ENCODE data around the gene NADSYN1. TPM values are rescaled to one million over a fixed set of nuclear protein-coding genes. Genes with fewer than 3 reads are reported as not detected.

NADSYN1 gene
- total RNA-seq, 1 experiment from 2014 or later, result 91.3 TPM

- Histone ChIP-seq H3K36me3 (ENCODE audit: control insufficient read depth, insufficient read depth, low read length) (peaks cover 21% of the 10 kb centered on the region), H3K4me1 (0 out of 2 replicates have a peak, but pooled peaks cover 6% of the 10 kb centered on the region), H3K9me3 (0 out of 2 replicates have a peak, but pooled peaks cover 6% of the 10 kb centered on the region), H3K4me3 (ENCODE audit: low read depth, low read length) (no peak overlapping the region), H3K27me3 (replicated peaks; ENCODE audit: control insufficient read depth, insufficient read depth, low read length) (no peaks in the 10 kb centered on the region)
- Mint-ChIP-seq H3K4me3 (ENCODE audit: unreplicated experiment) (no peak overlapping the region), H3K27ac (ENCODE audit: unreplicated experiment) (no peak overlapping the region), H3K36me3 (ENCODE audit: insufficient read depth, unreplicated experiment) (peaks cover 75% of the 10 kb centered on the region), H3K9me3 (ENCODE audit: unreplicated experiment) (peaks cover 10% of the 10 kb centered on the region), H3K4me1 (ENCODE audit: low read depth, unreplicated experiment) (no peaks in the 10 kb centered on the region), H3K27me3 (ENCODE audit: insufficient read depth, unreplicated experiment) (no peaks in the 10 kb centered on the region)
- DNase-seq, result no peak
- intact Hi-C loops (cut with micrococcal nuclease; ENCODE audit: unreplicated experiment), result no loop called here
- TF ChIP-seq, protein P1, sequence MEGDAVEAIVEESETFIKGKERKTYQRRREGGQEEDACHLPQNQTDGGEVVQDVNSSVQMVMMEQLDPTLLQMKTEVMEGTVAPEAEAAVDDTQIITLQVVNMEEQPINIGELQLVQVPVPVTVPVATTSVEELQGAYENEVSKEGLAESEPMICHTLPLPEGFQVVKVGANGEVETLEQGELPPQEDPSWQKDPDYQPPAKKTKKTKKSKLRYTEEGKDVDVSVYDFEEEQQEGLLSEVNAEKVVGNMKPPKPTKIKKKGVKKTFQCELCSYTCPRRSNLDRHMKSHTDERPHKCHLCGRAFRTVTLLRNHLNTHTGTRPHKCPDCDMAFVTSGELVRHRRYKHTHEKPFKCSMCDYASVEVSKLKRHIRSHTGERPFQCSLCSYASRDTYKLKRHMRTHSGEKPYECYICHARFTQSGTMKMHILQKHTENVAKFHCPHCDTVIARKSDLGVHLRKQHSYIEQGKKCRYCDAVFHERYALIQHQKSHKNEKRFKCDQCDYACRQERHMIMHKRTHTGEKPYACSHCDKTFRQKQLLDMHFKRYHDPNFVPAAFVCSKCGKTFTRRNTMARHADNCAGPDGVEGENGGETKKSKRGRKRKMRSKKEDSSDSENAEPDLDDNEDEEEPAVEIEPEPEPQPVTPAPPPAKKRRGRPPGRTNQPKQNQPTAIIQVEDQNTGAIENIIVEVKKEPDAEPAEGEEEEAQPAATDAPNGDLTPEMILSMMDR (IDR thresholded peaks at IDR 0.05; ENCODE audit: insufficient read depth in 1 of 2, low read depth in 1 of 2, low read length in 1 of 2, severe bottlenecking in 1 of 2, unreplicated experiment in 1 of 2), result no peak
- BruUV-seq (replicated peaks), result no TSS peak
- CTCF ChIA-PET, result no interaction called here
- POLR2A ChIA-PET, result no interaction called here
Observed at GRCh38 chr11:71462726-71463125, 9.7 kb downstream of the NADSYN1 start.

DNA sequence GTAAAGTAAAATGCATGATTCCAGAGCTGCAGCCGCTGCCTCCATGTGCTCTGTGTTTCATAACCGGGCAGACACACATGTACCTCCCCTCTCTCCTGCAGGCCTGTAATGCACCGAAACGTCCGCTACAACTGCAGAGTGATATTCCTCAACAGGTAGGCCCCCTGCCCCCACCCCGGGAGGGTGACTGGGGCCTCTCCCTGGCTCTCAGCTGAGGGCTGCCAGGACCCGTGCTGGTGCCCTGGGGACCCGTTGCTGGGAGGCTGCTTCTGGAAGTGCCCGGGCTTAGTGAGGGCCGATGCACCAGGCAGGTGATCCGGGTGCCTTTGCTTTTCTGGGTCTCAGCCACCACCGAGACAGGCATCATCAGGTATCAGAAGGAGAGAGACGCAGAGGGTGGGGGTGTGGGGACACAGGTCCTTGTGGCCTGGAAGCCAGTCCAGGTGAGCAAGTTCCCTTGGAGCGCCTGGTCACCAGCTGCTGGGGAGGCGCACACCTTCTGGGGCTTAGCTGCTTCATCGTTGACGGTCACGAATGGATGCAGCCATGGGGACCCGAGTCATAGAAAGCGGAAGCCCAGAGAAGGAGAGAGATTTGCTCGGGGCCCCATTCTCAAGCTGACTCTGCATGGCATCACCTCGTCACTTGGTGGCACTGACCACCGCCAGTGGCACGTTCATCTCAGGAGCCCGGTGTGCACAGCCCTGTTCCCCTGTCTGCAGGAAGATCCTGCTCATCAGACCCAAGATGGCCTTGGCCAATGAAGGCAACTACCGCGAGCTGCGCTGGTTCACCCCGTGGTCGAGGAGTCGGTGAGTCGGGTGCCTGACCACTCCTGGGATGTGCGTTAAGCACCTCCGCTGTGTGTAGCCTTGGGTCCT is 10.6 kb downstream of the NADSYN1 start:
- CTCF ChIA-PET, result interaction anchor here (0.6 kb wide), 1 partner anchor 11 kb away, joined by 4 read pairs; the partner anchor contains the start of gene NADSYN1
- TF ChIP-seq, protein P1 (IDR thresholded peaks at IDR 0.05; ENCODE audit: insufficient read depth in 1 of 2, low read depth in 1 of 2, low read length in 1 of 2, severe bottlenecking in 1 of 2, unreplicated experiment in 1 of 2), result no peak
- Mint-ChIP-seq H3K27ac (ENCODE audit: unreplicated experiment) (no peak overlapping the region), H3K4me1 (ENCODE audit: low read depth, unreplicated experiment) (peaks cover 6% of the 10 kb centered on the region), H3K9me3 (ENCODE audit: unreplicated experiment) (peaks cover 18% of the 10 kb centered on the region), H3K27me3 (ENCODE audit: insufficient read depth, unreplicated experiment) (no peaks in the 10 kb centered on the region), H3K36me3 (ENCODE audit: insufficient read depth, unreplicated experiment) (peaks cover 75% of the 10 kb centered on the region), H3K4me3 (ENCODE audit: unreplicated experiment) (no peak overlapping the region)
- BruUV-seq (replicated peaks), result no TSS peak
- POLR2A ChIA-PET, result no interaction called here
- H3K9me3 ChIP-seq, result peaks cover 13% of the 10 kb centered on the region
- H3K4me3 ChIP-seq (ENCODE audit: low read depth, low read length), result no peak overlapping the region
- H3K36me3 ChIP-seq (ENCODE audit: control insufficient read depth, insufficient read depth, low read length), result peaks cover 19% of the 10 kb centered on the region
- intact Hi-C loops (cut with micrococcal nuclease; ENCODE audit: unreplicated experiment), result no loop called here
- no peaks in the 10 kb centered on the region for H3K27me3 ChIP-seq (replicated peaks; ENCODE audit: control insufficient read depth, insufficient read depth, low read length)
- DNase-seq, result no peak
- 0 out of 2 replicates have a peak, but pooled peaks cover 6% of the 10 kb centered on the region for H3K4me1 ChIP-seq

GRCh38 chr11:71465054-71465453 is 12.1 kb downstream of the NADSYN1 start:
- Histone ChIP-seq H3K36me3 (ENCODE audit: control insufficient read depth, insufficient read depth, low read length) (peaks cover 14% of the 10 kb centered on the region), H3K27me3 (replicated peaks; ENCODE audit: control insufficient read depth, insufficient read depth, low read length) (no peaks in the 10 kb centered on the region), H3K4me1 (peaks cover 11% of the 10 kb centered on the region), H3K4me3 (ENCODE audit: low read depth, low read length) (no peak overlapping the region), H3K9me3 (peaks cover 20% of the 10 kb centered on the region)
- intact Hi-C loops (cut with micrococcal nuclease; ENCODE audit: unreplicated experiment), result no loop called here
- peaks cover 26% of the 10 kb centered on the region for H3K9me3 Mint-ChIP-seq (ENCODE audit: unreplicated experiment)
- DNase-seq, result no peak
- peaks cover 13% of the 10 kb centered on the region for H3K4me1 Mint-ChIP-seq (ENCODE audit: low read depth, unreplicated experiment)
- H3K4me3 Mint-ChIP-seq (ENCODE audit: unreplicated experiment), result no peak overlapping the region
- H3K27me3 Mint-ChIP-seq (ENCODE audit: insufficient read depth, unreplicated experiment), result no peaks in the 10 kb centered on the region
- no peak overlapping the region for H3K27ac Mint-ChIP-seq (ENCODE audit: unreplicated experiment)
- no TSS peak for BruUV-seq (replicated peaks)
- POLR2A ChIA-PET, result no interaction called here
- TF ChIP-seq, protein P1 (IDR thresholded peaks at IDR 0.05; ENCODE audit: insufficient read depth in 1 of 2, low read depth in 1 of 2, low read length in 1 of 2, severe bottlenecking in 1 of 2, unreplicated experiment in 1 of 2), result no peak
- H3K36me3 Mint-ChIP-seq (ENCODE audit: insufficient read depth, unreplicated experiment), result peaks cover 77% of the 10 kb centered on the region
- CTCF ChIA-PET, result no interaction called here

All from Caco-2 (cell line).